B cell (primary cell): ENCODE results near the gene ATP9B. TPM values are rescaled to one million over a fixed set of nuclear protein-coding genes. Genes with fewer than 3 reads are reported as not detected.

ENCODE experiments used
- ATAC-seq: fragments of 200-7000 bp; cut with Tn5 transposase; one replicate; pipeline ENCODE4 v1.10.0; 2021; ENCODE audit warnings: low read depth, mild to moderate bottlenecking, moderate number of reproducible peaks, moderate library complexity
- CTCF ChIA-PET: fragments of 350-600 bp; sonication (Branson Sonifier 250); formaldehyde crosslinking; loops from one replicate; lab custom pipeline; 2021; ENCODE audit warnings: antibody characterized with exemption, inconsistent platforms; lab: Charles Lee
- POLR2A ChIA-PET: fragments of 350-600 bp; sonication (Branson Sonifier 250); formaldehyde crosslinking; loops from one replicate; lab custom pipeline; 2021; ENCODE audit warnings: antibody characterized with exemption; lab: Charles Lee
- DNase-seq: peaks from one replicate; pipeline ENCODE4 v3.0.0; 2013
- H2AFZ ChIP-seq: 2 replicates; pipeline ENCODE4 v1.6.1; 2012; ENCODE audit warnings: mild to moderate bottlenecking, low read depth, low read length; ENCODE audit not compliant: insufficient read depth, poor library complexity, severe bottlenecking
- H3K27ac ChIP-seq, 2 donors: 1 replicate in 1 of 2; 2 replicates in 1 of 2; pipeline ENCODE4 v1.5.1; 2012 to 2013; ENCODE audit warnings: low read length in 2 of 2, mild to moderate bottlenecking in 2 of 2, moderate library complexity in 1 of 2
- H3K27me3 ChIP-seq, 4 experiments: fragments of 200-600 bp in 1 of 4; sonication (generic) in 1 of 4; replicated peaks in 1 of 4; 1 replicate in 2 of 4; 2 replicates in 2 of 4; pipeline versions ENCODE4 v1.6.1 to v1.7.0; 2013 to 2016; ENCODE audit warnings: low read length in 3 of 4, mild to moderate bottlenecking in 2 of 4, mixed read lengths in 1 of 4, moderate library complexity in 1 of 4; ENCODE audit not compliant: insufficient read depth in 4 of 4, control insufficient read depth in 3 of 4; ENCODE audit errors: control extremely low read depth in 1 of 4
- H3K36me3 ChIP-seq, 2 experiments: replicated peaks in 1 of 2; 1 replicate in 1 of 2; 2 replicates in 1 of 2; pipeline versions ENCODE4 v1.6.1 to v1.7.1; 2013; ENCODE audit warnings: low read length in 1 of 2; ENCODE audit not compliant: insufficient read depth in 2 of 2, control insufficient read depth in 1 of 2; ENCODE audit errors: control extremely low read depth in 1 of 2, extremely low read depth in 1 of 2
- H3K4me1 ChIP-seq, 2 donors: fragments of 200-600 bp in 1 of 2; sonication (generic) in 1 of 2; 1 replicate in 1 of 2; 2 replicates in 1 of 2; pipeline versions ENCODE4 v1.5.1 to v1.6.1; 2013 to 2017; ENCODE audit warnings: low read length in 2 of 2; ENCODE audit not compliant: control insufficient read depth in 2 of 2, insufficient read depth in 2 of 2
- H3K4me2 ChIP-seq: replicated peaks from 2 replicates; pipeline ENCODE3; 2012; ENCODE audit warnings: mild to moderate bottlenecking, low read depth, low read length; ENCODE audit not compliant: poor library complexity, severe bottlenecking
- H3K4me3 ChIP-seq, 5 experiments: fragments of 200-600 bp in 1 of 5; sonication (generic) in 1 of 5; 1 replicate in 3 of 5; 2 replicates in 2 of 5; pipeline versions ENCODE4 v1.5.1 to v1.7.0; 2011 to 2016; ENCODE audit warnings: low read length in 4 of 5, mild to moderate bottlenecking in 4 of 5, low read depth in 2 of 5, control low read depth in 1 of 5, moderate library complexity in 1 of 5; ENCODE audit not compliant: insufficient read depth in 1 of 5; ENCODE audit errors: control extremely low read depth in 1 of 5, extremely low read depth in 1 of 5
- H3K79me2 ChIP-seq: fragments of 200-600 bp; sonication (generic); one replicate; pipeline ENCODE4 v1.6.0; 2016; ENCODE audit warnings: low read length; ENCODE audit not compliant: control insufficient read depth, insufficient read depth
- H3K9ac ChIP-seq: fragments of 200-600 bp; sonication (generic); 2 replicates; pipeline ENCODE4 v1.6.1; 2017; ENCODE audit warnings: mild to moderate bottlenecking, low read length, moderate library complexity
- H3K9me3 ChIP-seq, 3 donors: one replicate each; pipeline versions ENCODE4 v1.6.1 to v1.7.1; 2013; ENCODE audit warnings: low read length in 2 of 3; ENCODE audit not compliant: control insufficient read depth in 2 of 3, insufficient read depth in 1 of 3; ENCODE audit errors: control extremely low read depth in 1 of 3
- H4K20me1 ChIP-seq: 2 replicates; pipeline ENCODE4 v1.6.0; 2012; ENCODE audit warnings: mild to moderate bottlenecking, low read length; ENCODE audit not compliant: insufficient read depth, control insufficient read depth, poor library complexity, severe bottlenecking
- H3K27ac Mint-ChIP-seq: one replicate; pipeline ENCODE4 v1.8.0; 2021; ENCODE audit warnings: mixed read lengths
- H3K27me3 Mint-ChIP-seq: one replicate; pipeline ENCODE4 v1.8.0; 2021; ENCODE audit warnings: mixed read lengths
- H3K4me1 Mint-ChIP-seq: one replicate; pipeline ENCODE4 v1.8.0; 2021; ENCODE audit warnings: mixed read lengths
- H3K4me3 Mint-ChIP-seq: one replicate; pipeline ENCODE4 v1.8.0; 2021; ENCODE audit warnings: mixed read lengths
- H3K9me3 Mint-ChIP-seq: one replicate; pipeline ENCODE4 v1.8.0; 2022; ENCODE audit warnings: mixed read lengths; ENCODE audit not compliant: insufficient read depth
- CTCF ChIP-seq: fragments of 200-600 bp; IDR thresholded peaks from one replicate; pipeline ENCODE4 v1.8.0; 2022; ENCODE audit warnings: antibody characterized with exemption, mild to moderate bottlenecking
- EZH2 ChIP-seq: IDR thresholded peaks from 2 replicates; pipeline ENCODE4 v1.6.1; 2012; ENCODE audit warnings: borderline replicate concordance, low read depth, mild to moderate bottlenecking, moderate library complexity, low read length; ENCODE audit not compliant: insufficient read depth, poor library complexity, severe bottlenecking
- WGBS: methylation state at CpG from one replicate; pipeline ENCODE4 v1.1.5; 2013; ENCODE audit warnings: missing lambda C conversion rate; ENCODE audit not compliant: insufficient coverage; 5-methylcytosine and 5-hydroxymethylcytosine counted together
- intact Hi-C: fragments of 100-400 bp; cut with micrococcal nuclease; formaldehyde crosslinking; loops from one replicate; pipeline ENCODE4 v1.10.0; 2022
- polyA plus RNA-seq: library from polyadenylated mRNA; depleted of rRNA; stranded (reverse); fragments of >200 nt; gene quantifications from 2 replicates; pipeline ENCODE4 v1.2.3, GENCODE V29; 2012
- total RNA-seq, 2 donors: library from RNA; stranded (reverse); fragments of 120-200 nt in 1 of 2; gene quantifications; 1 replicate in 1 of 2; 2 replicates in 1 of 2; pipeline versions ENCODE4 v1.2.3 to v1.2.4, GENCODE V29; 2013 to 2022

Gene ATP9B
- total and polyA plus RNA-seq, 2 donors (not counting 1 experiment from before 2014, with no cell fraction given), result 34.3 to 71.7 TPM

- Mint-ChIP-seq H3K9me3 (no peaks in the 10 kb centered on the region), H3K27me3 (no peaks in the 10 kb centered on the region), H3K4me1 (no peaks in the 10 kb centered on the region), H3K27ac (no peak overlapping the region), H3K4me3 (no peak overlapping the region)
- no peak overlapping the region for H3K9ac ChIP-seq
- ChIA-PET CTCF (no interaction called here), POLR2A (no interaction called here)
- 100% methylated on average over 3 of the region's 3 CpGs for WGBS
- H3K4me2 ChIP-seq, result no peak overlapping the region
- H3K4me1 ChIP-seq, result no peaks in the 10 kb centered on the region
- DNase-seq (no peak), ATAC-seq (no peak)
- H3K36me3 ChIP-seq, result peaks cover 3 to 29% of the 10 kb centered on the region in 2 experiments
- no peak overlapping the region for H3K27ac ChIP-seq
- TF ChIP-seq EZH2, result no peak
- no peak for TF ChIP-seq CTCF
- no peaks in the 10 kb centered on the region for H4K20me1 ChIP-seq
- H3K4me3 ChIP-seq, result no peak overlapping the region
- H3K79me2 ChIP-seq, result no peaks in the 10 kb centered on the region
- H2AFZ ChIP-seq, result no peak overlapping the region
- no peaks in the 10 kb centered on the region for H3K9me3 ChIP-seq
- H3K27me3 ChIP-seq, result no peaks in the 10 kb centered on the region
- intact Hi-C loops, result no loop called here
These were observed 59.9 kb downstream of the ATP9B start for GRCh38 chr18:79129120-79129519.

- 99% methylated on average over 5 of the region's 6 CpGs for WGBS
- TF ChIP-seq CTCF (no peak), EZH2 (no peak)
- ChIA-PET POLR2A (no interaction called here), CTCF (no interaction called here)
- no peaks in the 10 kb centered on the region for H3K79me2 ChIP-seq
- H3K4me3 ChIP-seq, result no peak overlapping the region
- H3K36me3 ChIP-seq, result peaks cover 4 to 18% of the 10 kb centered on the region in 2 experiments
- no peaks in the 10 kb centered on the region for H3K4me1 ChIP-seq
- no peak overlapping the region for H3K27ac ChIP-seq
- no peak overlapping the region for H2AFZ ChIP-seq
- Mint-ChIP-seq H3K4me1 (no peaks in the 10 kb centered on the region), H3K27me3 (no peaks in the 10 kb centered on the region), H3K9me3 (no peaks in the 10 kb centered on the region), H3K4me3 (no peak overlapping the region), H3K27ac (no peak overlapping the region)
- DNase-seq (no peak), ATAC-seq (no peak)
- intact Hi-C loops, result no loop called here
- no peak overlapping the region for H3K9ac ChIP-seq
- no peaks in the 10 kb centered on the region for H4K20me1 ChIP-seq
- H3K4me2 ChIP-seq, result no peak overlapping the region
- H3K27me3 ChIP-seq, result no peaks in the 10 kb centered on the region
- no peaks in the 10 kb centered on the region for H3K9me3 ChIP-seq
These were observed 64.5 kb downstream of the ATP9B start for GRCh38 chr18:79133724-79134123.
